ENCODE measurements around the gene LGALS9C. TPM values are rescaled to one million over a fixed set of nuclear protein-coding genes. Genes with fewer than 3 reads are reported as not detected.
A peak's percentile ranks its signal among the peaks of the same experiment; 100 is the strongest.
"Not testable (repeated sequence)": the region's sequence is repeated elsewhere in the genome, so short reads cannot be mapped to it uniquely, and the experiment has no call there.

The LGALS9C gene
- total RNA-seq, 1 donor from 2014 or later = not detected

DNA sequence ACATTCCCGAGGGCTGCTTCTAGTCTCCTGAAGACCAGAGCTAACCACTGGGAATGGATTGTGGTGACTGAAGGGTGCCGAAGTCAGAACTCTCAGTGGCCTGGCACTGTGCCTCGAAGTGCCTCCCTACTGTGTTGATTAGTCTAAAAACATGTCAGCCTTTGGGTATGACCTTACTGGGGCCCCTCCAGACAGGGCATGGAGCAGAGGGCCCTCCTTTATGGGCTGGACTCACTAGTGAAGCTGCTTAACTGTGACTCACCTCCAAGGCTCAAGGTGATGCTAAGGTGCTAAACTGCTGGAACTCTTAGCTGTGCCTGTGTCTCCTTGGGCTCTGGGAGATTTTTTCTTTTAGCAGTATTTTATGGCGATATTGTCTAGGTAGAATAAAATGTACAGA lies 2.6 kb upstream of the LGALS9C start:
- intact Hi-C loops (cut with DNase I); DNase-seq; ATAC-seq (ENCODE audit: poor library complexity): not testable (repeated sequence)

DNA sequence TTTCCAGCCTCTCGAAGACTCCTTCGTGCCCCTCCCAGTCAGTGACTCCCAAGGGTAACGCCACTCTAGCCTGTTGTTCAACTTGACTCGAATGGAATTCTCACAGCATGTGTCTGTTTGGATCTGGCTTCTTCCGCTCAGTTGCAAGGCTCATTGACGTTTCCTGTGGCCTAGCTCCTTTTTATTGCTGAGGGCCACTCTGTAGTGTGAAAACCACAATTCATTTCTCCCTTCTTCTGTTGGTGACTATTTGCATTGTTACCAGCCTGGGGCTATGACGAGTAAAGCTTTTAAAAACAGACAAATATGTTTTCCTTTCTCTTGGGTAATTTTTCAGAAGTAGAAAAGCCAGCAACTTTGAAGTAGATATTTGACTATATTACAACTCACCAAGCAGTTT lies 1.8 kb upstream of the LGALS9C start:
- ATAC-seq (ENCODE audit: poor library complexity); DNase-seq; intact Hi-C loops (cut with DNase I): not testable (repeated sequence)

- DNase-seq; intact Hi-C loops (cut with DNase I): not testable (repeated sequence)
- ATAC-seq (ENCODE audit: poor library complexity) = peak; percentile 15
Measured at GRCh38 chr17:18477367-18477766, 778 bp downstream of the LGALS9C start.

DNA sequence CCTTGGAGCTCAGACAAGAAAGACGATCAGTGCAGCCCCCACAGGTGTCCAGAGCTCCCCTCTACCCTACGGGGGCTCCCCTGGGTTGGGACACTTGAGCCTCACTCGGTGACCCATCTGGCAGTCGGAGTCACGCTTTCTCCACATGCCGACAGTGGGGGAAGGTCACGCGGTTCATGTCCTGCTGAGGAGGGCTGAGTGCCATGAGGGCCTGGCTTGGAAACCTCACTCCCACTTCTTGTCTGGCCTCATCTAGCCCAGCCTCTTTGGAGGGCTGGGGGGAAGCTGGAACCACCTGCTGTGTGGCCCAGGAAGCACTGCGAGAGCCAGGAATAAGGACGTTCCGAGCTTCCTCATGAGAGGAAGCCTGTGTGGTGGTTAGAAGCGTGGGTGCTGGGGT lies 1.8 kb downstream of the LGALS9C start:
- DNase-seq; intact Hi-C loops (cut with DNase I): not testable (repeated sequence)
- peak; percentile 64 for ATAC-seq (ENCODE audit: poor library complexity)

DNA sequence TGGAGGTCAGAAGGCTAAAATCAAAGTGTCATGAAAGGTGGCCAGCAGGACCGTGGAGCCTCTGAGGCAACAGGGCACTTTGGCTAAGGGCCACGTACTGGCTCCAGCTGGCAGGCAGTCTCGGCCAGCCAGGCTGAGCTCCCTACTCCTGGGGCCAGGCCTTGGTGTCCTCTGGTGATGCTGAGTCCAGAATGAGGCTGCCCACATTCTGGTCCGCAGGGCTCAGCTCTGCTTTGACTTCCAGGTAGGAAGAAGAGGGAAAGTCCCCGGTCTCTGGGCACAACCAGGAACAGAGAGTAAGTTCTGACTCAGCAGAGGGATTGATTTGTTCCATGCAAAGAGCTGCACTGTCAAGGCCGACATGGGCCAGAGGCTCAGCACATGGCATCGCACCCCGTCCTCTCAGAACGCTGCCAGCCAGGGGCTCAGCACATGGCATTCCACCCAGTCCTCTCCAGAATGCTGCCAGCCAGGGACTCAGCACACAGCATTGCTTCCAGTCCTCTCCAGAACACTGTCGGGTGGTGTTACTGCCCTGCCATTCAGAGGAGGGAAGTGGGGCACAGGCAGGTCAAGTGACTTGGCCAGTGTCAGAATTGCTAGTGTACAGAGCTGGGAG lies 2.5 kb downstream of the LGALS9C start:
- peak; percentile 67 for ATAC-seq (ENCODE audit: poor library complexity)
- intact Hi-C loops (cut with DNase I); DNase-seq: not testable (repeated sequence)

- DNase-seq; intact Hi-C loops (cut with DNase I); ATAC-seq (ENCODE audit: poor library complexity): not testable (repeated sequence)
Measured at GRCh38 chr17:18481775-18482174, 5.2 kb downstream of the LGALS9C start.

DNA sequence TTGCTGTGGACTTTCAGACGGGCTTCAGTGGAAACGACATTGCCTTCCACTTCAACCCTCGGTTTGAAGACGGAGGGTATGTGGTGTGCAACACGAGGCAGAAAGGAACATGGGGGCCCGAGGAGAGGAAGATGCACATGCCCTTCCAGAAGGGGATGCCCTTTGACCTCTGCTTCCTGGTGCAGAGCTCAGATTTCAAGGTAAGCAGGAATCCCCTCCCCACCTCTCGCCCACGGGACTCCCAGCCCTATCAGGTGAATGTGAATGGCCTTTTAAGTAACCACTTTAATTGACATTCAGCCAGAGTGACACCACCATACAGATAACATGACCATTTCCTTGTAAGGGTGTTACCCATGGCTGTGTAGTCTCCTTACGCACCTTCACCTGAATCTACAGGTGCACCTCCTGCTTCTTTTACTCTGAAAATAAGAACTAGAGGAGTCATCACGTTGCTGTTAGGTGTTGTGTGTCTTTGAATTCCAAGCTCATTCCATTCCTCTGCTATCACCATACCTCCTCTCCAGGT lies 9.4 kb downstream of the LGALS9C start:
- intact Hi-C loops (cut with DNase I); ATAC-seq (ENCODE audit: poor library complexity): not testable (repeated sequence)

DNA sequence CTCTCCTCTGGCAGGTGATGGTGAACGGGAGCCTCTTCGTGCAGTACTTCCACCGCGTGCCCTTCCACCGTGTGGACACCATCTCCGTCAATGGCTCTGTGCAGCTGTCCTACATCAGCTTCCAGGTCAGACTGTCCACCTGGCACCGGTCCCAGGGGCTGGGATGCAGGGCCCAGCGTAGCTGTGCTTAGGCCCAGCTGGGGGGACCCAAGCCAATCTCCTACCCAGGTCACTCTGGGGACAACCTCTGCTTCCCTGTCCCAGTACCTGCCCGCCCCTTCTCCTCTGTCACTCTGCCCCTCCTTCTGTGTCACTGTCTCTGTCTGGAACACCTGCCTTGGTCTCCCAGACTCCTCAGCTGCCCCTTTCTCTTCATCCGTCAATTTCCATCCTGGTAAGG lies 11.0 kb downstream of the LGALS9C start:
- DNase-seq; intact Hi-C loops (cut with DNase I): not testable (repeated sequence)

More for the DNA sequence above, 9.4 kb downstream of the LGALS9C start:
- not testable (repeated sequence) for DNase-seq

GRCh38 chr17:18488622-18489021 lies 12.0 kb downstream of the LGALS9C start:
- DNase-seq; ATAC-seq (ENCODE audit: poor library complexity); intact Hi-C loops (cut with DNase I): not testable (repeated sequence)

More for the DNA sequence above, 11.0 kb downstream of the LGALS9C start:
- not testable (repeated sequence) for ATAC-seq (ENCODE audit: poor library complexity)

DNA sequence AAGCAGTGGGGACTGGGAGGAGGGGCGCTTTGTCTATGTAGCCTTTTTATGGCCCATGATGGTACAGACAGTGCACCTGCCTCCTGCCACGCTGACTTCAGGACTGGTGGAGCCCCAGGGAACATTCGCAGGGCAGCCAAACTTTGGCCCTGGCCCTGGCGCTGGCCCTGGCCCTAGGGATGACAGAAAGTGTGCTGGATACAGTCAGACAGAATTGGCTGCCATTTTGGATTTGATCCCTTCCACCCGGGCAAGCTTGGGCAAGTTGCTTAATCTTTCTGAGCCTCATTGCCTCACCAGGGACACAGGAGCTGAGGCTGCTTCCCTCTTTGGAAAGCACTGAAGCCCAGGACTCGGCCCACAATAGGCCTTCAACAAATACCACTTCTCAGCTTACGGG lies 13.4 kb downstream of the LGALS9C start:
- intact Hi-C loops (cut with DNase I); DNase-seq; ATAC-seq (ENCODE audit: poor library complexity): not testable (repeated sequence)

GRCh38 chr17:18492712-18493480 lies 16.3 kb downstream of the LGALS9C start:
- intact Hi-C loops (cut with DNase I); ATAC-seq (ENCODE audit: poor library complexity); DNase-seq: not testable (repeated sequence)

GRCh38 chr17:18494250-18494768 lies 17.7 kb downstream of the LGALS9C start:
- DNase-seq; ATAC-seq (ENCODE audit: poor library complexity); intact Hi-C loops (cut with DNase I): not testable (repeated sequence)

- intact Hi-C loops (cut with DNase I) = not testable (repeated sequence)
Measured at GRCh38 chr17:18497044-18497443, 20.5 kb downstream of the LGALS9C start.

DNA sequence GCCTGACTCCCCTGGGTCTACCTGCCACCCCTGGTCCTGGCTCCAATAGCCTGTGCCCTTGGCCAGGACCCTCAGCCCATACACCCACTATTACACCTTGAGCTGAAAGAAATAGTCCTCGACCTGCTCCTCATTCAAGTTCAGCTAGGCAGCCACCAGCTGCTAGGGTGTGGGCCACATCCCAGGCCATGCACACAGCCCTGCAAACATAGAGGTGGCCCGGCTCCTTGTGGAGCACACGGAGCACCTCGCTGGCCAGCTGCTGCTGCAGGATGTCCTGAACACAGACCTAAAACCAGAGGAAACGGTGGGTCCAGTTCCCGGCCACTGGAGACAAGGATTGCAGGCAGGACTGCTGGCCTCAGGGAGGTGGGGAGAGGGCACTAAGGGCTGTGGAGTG lies 22.5 kb downstream of the LGALS9C start:
- intact Hi-C loops (cut with DNase I); DNase-seq; ATAC-seq (ENCODE audit: poor library complexity): not testable (repeated sequence)

More at GRCh38 chr17:18497044-18497443, 20.5 kb downstream of the LGALS9C start:
- not testable (repeated sequence) for ATAC-seq (ENCODE audit: poor library complexity); DNase-seq

DNA sequence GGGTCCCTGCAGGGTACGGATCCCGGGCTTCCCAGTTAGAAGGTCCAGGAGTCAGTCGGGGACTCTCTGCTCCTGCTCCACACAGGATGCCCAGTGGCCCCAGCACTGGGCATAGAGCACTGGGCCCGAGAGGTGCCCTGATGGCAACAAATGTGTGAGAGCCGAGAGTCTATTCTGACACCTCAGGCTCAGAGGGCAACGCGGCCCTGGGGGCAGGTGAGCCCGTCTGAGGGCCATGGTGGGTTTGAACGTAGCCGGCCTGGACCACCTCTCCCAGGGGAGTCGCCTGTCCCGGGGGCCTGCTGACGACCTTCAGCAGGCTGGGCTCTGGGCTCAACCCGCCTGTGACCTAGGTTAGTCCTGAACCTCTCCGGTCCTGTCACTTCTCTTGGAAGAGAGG lies 23.2 kb downstream of the LGALS9C start:
- ATAC-seq (ENCODE audit: poor library complexity); DNase-seq: not testable (repeated sequence)

DNA sequence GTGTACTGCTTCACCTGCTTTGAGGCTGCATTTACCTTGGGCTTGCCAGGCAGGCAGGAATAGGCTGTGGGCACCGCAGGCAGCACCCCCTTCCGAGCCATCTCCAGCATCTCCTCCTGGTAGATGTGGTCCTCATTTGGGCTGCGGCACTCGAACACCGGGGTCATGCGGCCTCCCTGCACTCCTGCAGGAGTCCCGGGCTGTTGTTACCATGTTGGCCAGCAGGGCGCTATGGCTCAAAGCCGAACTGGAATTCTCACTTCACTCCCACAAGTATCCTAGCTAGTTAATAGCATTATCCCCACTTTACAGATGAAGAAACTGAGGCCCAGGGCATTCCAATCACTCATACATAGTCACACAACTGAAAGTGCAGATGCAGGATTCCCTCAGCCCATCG lies 23.7 kb downstream of the LGALS9C start:
- intact Hi-C loops (cut with DNase I); ATAC-seq (ENCODE audit: poor library complexity); DNase-seq: not testable (repeated sequence)

More for the DNA sequence above, 23.2 kb downstream of the LGALS9C start:
- intact Hi-C loops (cut with DNase I) = not testable (repeated sequence)

DNA sequence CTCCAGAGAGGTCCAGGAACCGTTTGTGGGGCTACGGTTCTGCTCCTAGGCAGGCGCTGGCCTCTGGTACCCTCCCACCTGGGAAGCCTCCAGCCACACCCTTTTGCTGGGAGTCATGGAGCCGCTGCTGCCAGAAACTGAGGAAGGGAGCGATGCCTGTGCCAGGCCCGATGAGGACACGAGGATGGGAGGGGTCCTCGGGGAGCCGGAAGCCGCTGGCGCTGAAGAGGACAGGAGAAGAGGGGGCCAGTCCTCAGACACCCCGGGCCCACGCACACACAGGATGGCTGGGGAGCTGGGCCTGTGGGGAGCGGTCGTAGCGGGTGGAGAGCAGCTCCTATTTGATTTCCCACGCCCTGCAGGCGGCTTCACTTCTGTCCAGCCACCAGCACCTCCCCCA lies 24.2 kb downstream of the LGALS9C start:
- intact Hi-C loops (cut with DNase I); ATAC-seq (ENCODE audit: poor library complexity): not testable (repeated sequence)

GRCh38 chr17:18503221-18503620 lies 26.6 kb downstream of the LGALS9C start:
- intact Hi-C loops (cut with DNase I); DNase-seq; ATAC-seq (ENCODE audit: poor library complexity): not testable (repeated sequence)

More for the DNA sequence above, 24.2 kb downstream of the LGALS9C start:
- not testable (repeated sequence) for DNase-seq

DNA sequence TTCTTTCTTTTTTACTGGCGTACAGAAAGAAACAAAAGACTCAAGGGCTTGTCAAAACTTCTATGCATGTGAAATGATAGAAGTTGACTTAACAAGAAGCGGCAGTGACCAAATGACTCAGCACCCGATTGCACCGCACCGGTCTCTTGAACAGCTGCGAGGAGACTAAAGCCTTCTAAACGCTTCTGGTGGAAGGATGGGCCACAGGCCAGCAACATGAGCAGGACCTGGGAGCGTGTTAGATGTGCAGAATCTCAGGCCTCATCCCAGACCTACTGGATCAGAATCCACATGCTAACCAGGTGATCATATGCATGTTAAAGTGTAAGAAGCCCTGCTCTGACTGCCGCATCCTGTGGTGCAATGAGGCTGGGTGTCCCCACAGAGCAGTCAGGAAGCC lies 31.1 kb downstream of the LGALS9C start:
- ATAC-seq (ENCODE audit: poor library complexity); intact Hi-C loops (cut with DNase I); DNase-seq: not testable (repeated sequence)
